A549 (cell line): Measurements from ENCODE around the gene VWA8. TPM values are rescaled to one million over a fixed set of nuclear protein-coding genes. Genes with fewer than 3 reads are reported as not detected.
"Not testable (repeated sequence)": the region's sequence is repeated elsewhere in the genome, so short reads cannot be mapped to it uniquely, and the experiment has no call there.

ENCODE experiments used
- ATAC-seq, 2 experiments: fragments of 200-7000 bp in 1 of 2; fragments of >200 bp in 1 of 2; cut with Nextera tagmentation in 1 of 2; cut with Tn5 transposase in 1 of 2; 3 replicates each; pipeline versions ENCODE4 v1.8.0 to v1.9.1; 2018 to 2020; ENCODE audit warnings: mild to moderate bottlenecking in 1 of 2, moderate library complexity in 1 of 2
- CTCF ChIA-PET: fragments of 300-600 bp; sonication (Branson Sonifier 250); formaldehyde crosslinking; extraction: SDS; loops from one replicate; lab custom pipeline; 2021; ENCODE audit warnings: antibody characterized with exemption, inconsistent platforms; lab: Yijun Ruan, JAX
- POLR2A ChIA-PET: fragments of 350-600 bp; formaldehyde crosslinking; extraction: SDS; loops from one replicate; lab custom pipeline; 2021; ENCODE audit warnings: antibody characterized with exemption, inconsistent platforms; lab: Yijun Ruan, JAX
- DNase-seq, 2 experiments: peaks; one replicate each; pipeline versions ENCODE4 v3.0.0 to v3.0.0-alpha.2; 2011 to 2016; ENCODE audit warnings: low read depth in 1 of 2, low spot score in 1 of 2
- FAIRE-seq: peaks from 2 replicates; lab custom pipeline; 2011; peaks lifted over from hg19 to GRCh38; lab: Jason Lieb, UNC
- H3K27ac ChIP-seq, 2 experiments: fragments of >200 bp; sonication (Bioruptor Twin); formaldehyde crosslinking; 3 replicates each; pipeline ENCODE4 v1.5.1; 2016 to 2017
- H3K4me1 ChIP-seq: fragments of >200 bp; sonication (Bioruptor Twin); formaldehyde crosslinking; 3 replicates; pipeline ENCODE4 v1.6.1; 2016
- H3K4me2 ChIP-seq: fragments of >200 bp; sonication (Bioruptor Twin); formaldehyde crosslinking; 3 replicates; pipeline ENCODE4 v1.6.1; 2016
- H3K4me3 ChIP-seq: fragments of >200 bp; sonication (Bioruptor Twin); formaldehyde crosslinking; 3 replicates; pipeline ENCODE4 v1.5.1; 2016
- H3K9me3 ChIP-seq: fragments of >200 bp; sonication (Bioruptor Twin); formaldehyde crosslinking; 3 replicates; pipeline ENCODE4 v1.6.1; 2016
- CHD2 ChIP-seq: fragments of 150-350 bp; IDR thresholded peaks from 2 replicates; pipeline ENCODE4 v1.6.1; 2014; ENCODE audit warnings: low read length; ENCODE audit not compliant: partially characterized antibody
- GATA3 ChIP-seq: IDR thresholded peaks from 2 replicates; pipeline ENCODE4 v1.6.1; 2012; ENCODE audit warnings: borderline replicate concordance
- HOXB13 ChIP-seq: fragments of 250-450 bp; sonication (Bioruptor Pico); IDR thresholded peaks from 2 replicates; pipeline ENCODE4 v1.5.0; 2020; ENCODE audit warnings: low read depth, mild to moderate bottlenecking, moderate library complexity
- KDM5A ChIP-seq: fragments of 200-600 bp; sonication (generic); IDR thresholded peaks from 2 replicates; pipeline ENCODE4 v1.6.1; 2016; ENCODE audit warnings: antibody characterized with exemption, mild to moderate bottlenecking
- NFE2L2 ChIP-seq: fragments of 150-350 bp; conservative IDR thresholded peaks from 2 replicates; pipeline ENCODE4 v1.6.1; 2014; ENCODE audit warnings: low read length
- NPAS2 ChIP-seq: fragments of 250-450 bp; sonication (Bioruptor Pico); IDR thresholded peaks from 2 replicates; pipeline ENCODE4 v1.8.0; 2022; ENCODE audit warnings: mild to moderate bottlenecking, moderate library complexity, borderline replicate concordance
- PHF8 ChIP-seq: fragments of 200-600 bp; sonication (generic); IDR thresholded peaks from 2 replicates; pipeline ENCODE4 v1.6.1; 2016; ENCODE audit warnings: low read depth, mild to moderate bottlenecking, antibody characterized with exemption, moderate library complexity, borderline replicate concordance
- POLR2A ChIP-seq: IDR thresholded peaks from 2 replicates; pipeline ENCODE4 v1.6.1; 2012; ENCODE audit warnings: mild to moderate bottlenecking, low read length
- RAD21 ChIP-seq, 2 experiments: fragments of >200 bp in 1 of 2; sonication (Bioruptor Twin) in 1 of 2; formaldehyde crosslinking in 1 of 2; IDR thresholded peaks in 1 of 2; conservative IDR thresholded peaks in 1 of 2; 2 replicates in 1 of 2; 3 replicates in 1 of 2; pipeline ENCODE4 v1.6.1; 2012 to 2018; ENCODE audit warnings: inconsistent platforms in 1 of 2
- RARB ChIP-seq: fragments of 250-450 bp; sonication (Bioruptor Pico); IDR thresholded peaks from 2 replicates; pipeline ENCODE4 v1.8.0; 2021; ENCODE audit warnings: mild to moderate bottlenecking, moderate library complexity
- RFX5 ChIP-seq: fragments of 450-650 bp; IDR thresholded peaks from 2 replicates; pipeline ENCODE4 v1.7.1; 2014; ENCODE audit warnings: antibody characterized with exemption, mild to moderate bottlenecking, moderate library complexity
- SREBF2 ChIP-seq: fragments of 450-650 bp; IDR thresholded peaks from 2 replicates; pipeline ENCODE4 v1.6.1; 2014; ENCODE audit warnings: mild to moderate bottlenecking, moderate library complexity
- ZFP36 ChIP-seq: fragments of 450-650 bp; IDR thresholded peaks from 2 replicates; pipeline ENCODE4 v1.6.1; 2014; ENCODE audit warnings: borderline replicate concordance; ENCODE audit not compliant: partially characterized antibody
- ZNF302 ChIP-seq: fragments of 250-450 bp; sonication (Bioruptor Pico); IDR thresholded peaks from 2 replicates; pipeline ENCODE4 v1.9.0; 2021; ENCODE audit warnings: inconsistent platforms, mild to moderate bottlenecking, moderate library complexity
- WGBS: methylation state at CpG from one replicate; pipeline ENCODE4 v1.1.6; 2017; ENCODE audit errors: missing lambda C conversion rate; 5-methylcytosine and 5-hydroxymethylcytosine counted together
- polyA plus RNA-seq, 4 experiments: library from polyadenylated mRNA; depleted of rRNA in 3 of 4; stranded (reverse); fragments of >200 nt; fragmentation: RNase III in 1 of 4; extraction: RNeasy Plus Mini Kit Qiagen cat#74134 plus additional on column Dnase treatment in 1 of 4; gene quantifications; 2 replicates in 3 of 4; 3 replicates in 1 of 4; pipeline ENCODE4 v1.2.3, GENCODE V29; 2011 to 2017
- TF ChIP-seq, protein P1 (sequence below): fragments of 150-350 bp; IDR thresholded peaks from 2 replicates; pipeline ENCODE4 v1.6.1; 2014; ENCODE audit warnings: low read depth, mild to moderate bottlenecking, low read length
- TF ChIP-seq, protein P2 (sequence below): fragments of >200 bp; sonication (Bioruptor Twin); formaldehyde crosslinking; IDR thresholded peaks from 3 replicates; pipeline ENCODE4 v1.5.1; 2016

The VWA8 gene
- polyA plus RNA-seq, 2 of the 4 experiments (the other 2 are of a cell fraction), result 6.4 to 15.3 TPM

DNA sequence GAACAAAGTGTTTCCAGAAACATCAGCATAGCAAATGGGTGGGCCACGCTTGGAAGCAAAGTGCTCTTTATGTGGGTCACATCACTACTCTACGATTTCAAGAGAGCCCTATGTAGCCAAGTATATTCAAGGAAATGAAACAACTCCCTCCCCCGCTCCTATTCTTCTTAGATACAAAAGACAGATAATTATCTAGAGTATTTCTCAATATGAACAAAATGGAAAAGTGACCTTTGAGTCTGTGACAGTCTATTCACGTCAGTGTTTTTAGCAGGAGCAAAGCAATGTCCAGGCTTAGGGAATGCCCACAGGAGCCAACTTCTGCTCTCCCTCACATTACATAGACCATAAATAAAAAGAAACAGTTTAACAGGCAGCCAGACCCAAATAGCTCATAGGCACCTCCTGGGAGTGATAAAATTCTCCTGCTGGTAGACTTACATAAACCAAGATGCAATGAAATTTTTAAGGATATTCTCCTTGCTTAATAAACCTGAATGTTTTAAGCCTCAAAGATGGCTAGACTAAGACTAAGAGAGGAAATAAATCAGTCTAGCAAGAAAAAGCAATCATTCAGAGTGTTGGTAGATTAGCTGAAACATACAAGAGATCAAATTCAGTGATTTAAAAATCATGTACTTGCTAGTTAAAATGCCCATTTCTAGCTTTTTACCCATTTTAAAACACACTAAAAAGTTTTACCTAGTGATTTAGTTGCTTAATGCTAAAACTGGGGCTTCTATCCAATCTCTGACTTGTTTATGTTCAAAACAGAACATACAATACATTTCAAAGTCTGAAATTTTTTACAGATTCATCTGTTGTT lies 320.7 kb downstream of the VWA8 start:
- peak in 1 of 2 experiments; percentile 59 for DNase-seq
- CTCF ChIA-PET, result no interaction called here
- Histone ChIP-seq H3K4me1 (peaks cover 23% of the 10 kb centered on the region), H3K4me3 (no peak overlapping the region), H3K9me3 (no peaks in the 10 kb centered on the region), H3K4me2 (peak overlapping the region; percentile 40; the same call in 2 of the 3 replicates), H3K27ac (peak overlapping the region; percentile 6 to 39; a peak in 3 of 6 replicates)
- FAIRE-seq, result no peak
- no peak for TF ChIP-seq ZFP36
- no peak for TF ChIP-seq NFE2L2
- TF ChIP-seq ZNF302 (CRISPR knock-in tag), result no peak
- TF ChIP-seq, protein P1, sequence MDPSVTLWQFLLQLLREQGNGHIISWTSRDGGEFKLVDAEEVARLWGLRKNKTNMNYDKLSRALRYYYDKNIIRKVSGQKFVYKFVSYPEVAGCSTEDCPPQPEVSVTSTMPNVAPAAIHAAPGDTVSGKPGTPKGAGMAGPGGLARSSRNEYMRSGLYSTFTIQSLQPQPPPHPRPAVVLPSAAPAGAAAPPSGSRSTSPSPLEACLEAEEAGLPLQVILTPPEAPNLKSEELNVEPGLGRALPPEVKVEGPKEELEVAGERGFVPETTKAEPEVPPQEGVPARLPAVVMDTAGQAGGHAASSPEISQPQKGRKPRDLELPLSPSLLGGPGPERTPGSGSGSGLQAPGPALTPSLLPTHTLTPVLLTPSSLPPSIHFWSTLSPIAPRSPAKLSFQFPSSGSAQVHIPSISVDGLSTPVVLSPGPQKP, result no peak
- TF ChIP-seq HOXB13 (CRISPR knock-in tag), result no peak
- POLR2A ChIA-PET, result no interaction called here
- 60% methylated on average over 4 of the region's 4 CpGs for WGBS
- peak in 1 of 2 experiments; percentile 69; a peak in 3 of 6 replicates for ATAC-seq

DNA sequence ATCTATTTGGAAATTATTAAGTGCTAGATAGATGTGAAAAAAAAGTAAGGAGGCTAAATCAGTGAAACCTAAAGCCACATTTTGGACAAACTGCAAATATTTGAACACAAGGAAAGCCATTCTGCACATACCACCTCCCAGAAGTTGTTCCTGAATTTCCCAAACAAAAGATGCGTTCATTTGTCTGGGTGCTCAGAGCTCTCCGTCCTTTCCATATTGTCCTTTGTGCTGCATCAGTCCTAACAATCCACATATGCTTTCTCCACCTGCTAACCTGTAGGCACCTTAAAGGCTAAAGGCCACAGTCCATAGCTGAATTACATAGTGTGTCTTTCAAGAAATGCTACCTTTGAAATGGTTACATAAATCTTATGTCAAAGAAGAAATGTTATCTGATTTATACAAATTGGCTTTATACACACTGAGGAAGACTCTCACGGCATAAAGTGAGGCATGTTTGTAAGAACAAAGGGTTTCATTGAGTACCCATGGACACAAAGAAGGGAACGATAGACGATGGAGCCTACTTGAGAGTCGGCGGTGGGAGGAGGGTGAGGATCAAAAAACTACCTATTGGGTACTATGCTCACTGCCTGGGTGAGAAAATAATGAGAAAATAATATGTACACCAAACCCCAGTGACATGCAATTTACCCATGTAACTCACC lies 321.5 kb downstream of the VWA8 start:
- CTCF ChIA-PET, result no interaction called here

DNA sequence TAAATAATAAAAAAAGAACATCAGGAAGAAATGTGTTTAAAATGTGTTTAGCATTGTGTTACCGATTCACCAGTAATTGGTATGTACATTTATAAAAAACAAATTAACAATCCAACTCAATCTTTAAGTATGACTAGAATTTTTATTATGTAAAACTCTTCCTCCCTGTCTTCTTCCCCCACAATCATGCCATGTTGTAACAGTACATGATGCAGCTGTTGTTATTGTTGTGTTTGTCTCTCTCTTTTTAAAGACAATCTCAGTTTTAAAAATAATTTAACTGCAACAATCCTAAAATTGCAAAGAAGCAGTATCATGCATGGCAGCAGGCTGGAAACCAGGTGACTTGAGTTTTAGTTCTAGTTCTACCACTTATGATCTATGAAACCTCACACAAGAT lies 323.3 kb downstream of the VWA8 start:
- CTCF ChIA-PET, result no interaction called here
- no peaks in the 10 kb centered on the region for H3K9me3 ChIP-seq
- H3K27ac ChIP-seq, result no peak overlapping the region
- FAIRE-seq, result no peak
- ATAC-seq, result no peak
- TF ChIP-seq RAD21 (conservative IDR thresholded peaks at IDR 0.05 in 1 of 2, IDR thresholded peaks at IDR 0.05 in 1 of 2) (no peak), CHD2 (no peak), SREBF2 (no peak), GATA3 (no peak), KDM5A (no peak)
- TF ChIP-seq, all 56 proteins: peak for 0
- H3K4me3 ChIP-seq, result no peak overlapping the region
- H3K4me1 ChIP-seq, result peaks cover 16% of the 10 kb centered on the region; the same call in 2 of the 3 replicates
- WGBS, result 85% methylated on average over 1 of the region's 1 CpG
- POLR2A ChIA-PET, result no interaction called here
- no peak for DNase-seq
- no peak overlapping the region for H3K4me2 ChIP-seq

More for the DNA sequence above, 321.5 kb downstream of the VWA8 start:
- H3K9me3 ChIP-seq, result no peaks in the 10 kb centered on the region
- POLR2A ChIA-PET, result no interaction called here
- DNase-seq, result no peak
- TF ChIP-seq PHF8 (no peak), POLR2A (no peak), RFX5 (no peak), RAD21 (conservative IDR thresholded peaks at IDR 0.05 in 1 of 2, IDR thresholded peaks at IDR 0.05 in 1 of 2) (no peak), NPAS2 (CRISPR knock-in tag) (no peak), RARB (CRISPR knock-in tag) (no peak)
- TF ChIP-seq, protein P2, sequence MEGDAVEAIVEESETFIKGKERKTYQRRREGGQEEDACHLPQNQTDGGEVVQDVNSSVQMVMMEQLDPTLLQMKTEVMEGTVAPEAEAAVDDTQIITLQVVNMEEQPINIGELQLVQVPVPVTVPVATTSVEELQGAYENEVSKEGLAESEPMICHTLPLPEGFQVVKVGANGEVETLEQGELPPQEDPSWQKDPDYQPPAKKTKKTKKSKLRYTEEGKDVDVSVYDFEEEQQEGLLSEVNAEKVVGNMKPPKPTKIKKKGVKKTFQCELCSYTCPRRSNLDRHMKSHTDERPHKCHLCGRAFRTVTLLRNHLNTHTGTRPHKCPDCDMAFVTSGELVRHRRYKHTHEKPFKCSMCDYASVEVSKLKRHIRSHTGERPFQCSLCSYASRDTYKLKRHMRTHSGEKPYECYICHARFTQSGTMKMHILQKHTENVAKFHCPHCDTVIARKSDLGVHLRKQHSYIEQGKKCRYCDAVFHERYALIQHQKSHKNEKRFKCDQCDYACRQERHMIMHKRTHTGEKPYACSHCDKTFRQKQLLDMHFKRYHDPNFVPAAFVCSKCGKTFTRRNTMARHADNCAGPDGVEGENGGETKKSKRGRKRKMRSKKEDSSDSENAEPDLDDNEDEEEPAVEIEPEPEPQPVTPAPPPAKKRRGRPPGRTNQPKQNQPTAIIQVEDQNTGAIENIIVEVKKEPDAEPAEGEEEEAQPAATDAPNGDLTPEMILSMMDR, result no peak
- FAIRE-seq, result no peak
- no peak for ATAC-seq
- H3K4me2 ChIP-seq, result peak overlapping the region; percentile 40; the same call in 2 of the 3 replicates
- H3K4me1 ChIP-seq, result peaks cover 16% of the 10 kb centered on the region; the same call in 2 of the 3 replicates
- H3K4me3 ChIP-seq, result no peak overlapping the region
- H3K27ac ChIP-seq, result peak overlapping the region in 1 of 2 experiments; percentile 39; a peak in 3 of 6 replicates
- 93% methylated on average over 7 of the region's 7 CpGs for WGBS

DNA sequence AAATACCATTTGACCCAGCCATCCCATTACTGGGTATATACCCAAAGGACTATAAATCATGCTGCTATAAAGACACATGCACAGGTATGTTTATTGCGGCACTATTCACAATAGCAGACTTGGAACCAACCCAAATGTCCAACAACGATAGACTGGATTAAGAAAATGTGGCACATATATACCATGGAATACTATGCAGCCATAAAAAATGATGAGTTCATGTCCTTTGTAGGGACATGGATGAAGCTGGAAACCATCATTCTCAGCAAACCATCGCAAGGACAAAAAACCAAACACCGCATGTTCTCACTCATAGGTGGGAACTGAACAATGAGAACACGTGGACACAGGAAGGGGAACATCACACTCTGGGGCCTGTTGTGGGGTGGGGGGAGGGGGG lies 323.9 kb downstream of the VWA8 start:
- POLR2A ChIA-PET, H3K27ac ChIP-seq, FAIRE-seq, CTCF ChIA-PET, DNase-seq, ATAC-seq, H3K4me2 ChIP-seq, H3K9me3 ChIP-seq, H3K4me3 ChIP-seq: not testable (repeated sequence)
- 65% methylated on average over 3 of the region's 5 CpGs for WGBS
- H3K4me1 ChIP-seq, result peaks cover 16% of the 10 kb centered on the region; the same call in 2 of the 3 replicates

DNA sequence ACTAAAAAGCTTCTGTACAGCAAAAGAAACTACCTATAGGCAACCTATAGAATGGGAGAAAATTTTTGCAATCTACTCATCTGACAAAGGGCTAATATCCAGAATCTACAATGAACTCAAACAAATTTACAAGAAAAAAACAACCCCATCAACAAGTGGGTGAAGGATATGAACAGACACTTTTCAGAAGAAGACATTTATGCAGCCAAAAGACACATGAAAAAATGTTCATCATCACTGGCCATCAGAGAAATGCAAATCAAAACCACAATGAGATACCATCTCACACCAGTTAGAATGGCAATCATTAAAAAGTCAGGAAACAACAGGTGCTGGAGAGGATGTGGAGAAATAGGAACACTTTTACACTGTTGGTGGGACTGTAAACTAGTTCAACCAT lies 324.3 kb downstream of the VWA8 start:
- H3K4me3 ChIP-seq, CTCF ChIA-PET, DNase-seq, H3K9me3 ChIP-seq, FAIRE-seq, H3K4me2 ChIP-seq, ATAC-seq, H3K27ac ChIP-seq, POLR2A ChIA-PET: not testable (repeated sequence)
- H3K4me1 ChIP-seq, result peaks cover 16% of the 10 kb centered on the region; the same call in 2 of the 3 replicates
